ENCODE results near the gene TRIL.

TRIL gene

GRCh38 chr7:28939844-28940544, 18.1 kb downstream of the TRIL start:
- DNase-seq (ENCODE audit: low read depth), result no peak

- DNase-seq (ENCODE audit: low read depth), result no peak
Measured at GRCh38 chr7:28939367-28939766, 18.8 kb downstream of the TRIL start.

GRCh38 chr7:28937619-28938018, 20.5 kb downstream of the TRIL start:
- DNase-seq (ENCODE audit: low read depth), result no peak

- DNase-seq (ENCODE audit: low read depth), result no peak
Measured at GRCh38 chr7:28937103-28937502, 21.0 kb downstream of the TRIL start.

GRCh38 chr7:28933846-28934320, 24.2 kb downstream of the TRIL start:
- DNase-seq (ENCODE audit: low read depth), result no peak

GRCh38 chr7:28931565-28931964, 26.6 kb downstream of the TRIL start:
- no peak for DNase-seq (ENCODE audit: low read depth)

DNA sequence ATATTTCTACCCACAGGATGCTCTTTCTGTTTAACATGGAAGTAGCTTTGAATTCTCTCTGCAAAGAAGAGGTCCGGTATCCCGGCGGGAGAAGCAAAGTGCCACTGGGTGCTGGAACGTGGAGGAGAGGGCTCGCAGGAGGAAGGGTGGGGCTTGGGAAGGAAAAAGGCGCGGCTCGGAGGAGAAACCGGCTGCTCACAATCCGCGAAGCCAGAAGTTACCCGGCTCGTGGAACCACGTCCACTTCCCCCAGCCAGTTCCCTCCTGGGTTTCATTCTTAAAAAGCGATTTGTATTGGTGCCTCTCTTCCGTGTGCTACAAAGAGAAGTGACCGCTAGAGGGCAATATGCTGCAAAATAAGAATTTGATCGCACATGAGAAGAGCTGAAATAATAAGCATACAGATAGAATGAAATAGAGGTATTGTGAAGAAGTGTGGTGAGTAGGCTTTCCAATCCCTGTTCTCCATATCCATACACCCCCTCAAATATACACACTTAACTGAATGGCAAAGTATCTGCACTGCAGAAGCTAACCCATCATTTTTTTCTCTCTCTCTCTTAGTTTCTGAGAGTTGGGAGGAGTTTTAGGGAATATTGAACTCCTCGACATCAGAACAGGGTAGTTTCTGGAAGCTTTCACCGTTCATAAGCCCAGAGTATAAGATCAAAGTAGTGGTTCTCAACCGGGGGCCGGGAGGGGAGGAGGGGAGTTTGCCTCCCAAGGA, 31.1 kb downstream of the TRIL start:
- DNase-seq (ENCODE audit: low read depth), result no peak

- peak; percentile 37 for DNase-seq (ENCODE audit: low read depth)
Measured at GRCh38 chr7:28922624-28923331, 35.4 kb downstream of the TRIL start.

- DNase-seq (ENCODE audit: low read depth), result no peak
Measured at GRCh38 chr7:28921822-28922221, 36.3 kb downstream of the TRIL start.

- no peak for DNase-seq (ENCODE audit: low read depth)
Measured at GRCh38 chr7:28920424-28920823, 37.7 kb downstream of the TRIL start.

DNA sequence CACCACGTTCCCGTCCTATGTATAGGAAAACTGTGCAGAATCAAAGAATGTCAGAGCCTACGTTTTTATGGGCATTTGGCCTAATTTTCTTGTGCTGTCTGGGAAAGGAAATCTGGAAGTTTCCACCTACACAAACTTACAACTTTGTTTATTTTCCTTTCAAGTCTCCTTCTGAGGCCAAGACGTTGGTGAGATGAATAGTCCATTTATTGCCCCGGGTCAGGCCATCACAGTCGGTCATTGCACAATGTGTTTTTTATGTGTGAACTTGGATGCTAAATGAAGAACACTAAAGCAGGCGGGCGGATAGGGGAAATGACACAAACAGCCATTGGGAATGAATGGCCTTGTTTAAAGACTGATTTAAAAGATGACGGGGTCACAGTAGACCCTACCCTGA, 38.6 kb downstream of the TRIL start:
- DNase-seq (ENCODE audit: low read depth), result no peak

DNA sequence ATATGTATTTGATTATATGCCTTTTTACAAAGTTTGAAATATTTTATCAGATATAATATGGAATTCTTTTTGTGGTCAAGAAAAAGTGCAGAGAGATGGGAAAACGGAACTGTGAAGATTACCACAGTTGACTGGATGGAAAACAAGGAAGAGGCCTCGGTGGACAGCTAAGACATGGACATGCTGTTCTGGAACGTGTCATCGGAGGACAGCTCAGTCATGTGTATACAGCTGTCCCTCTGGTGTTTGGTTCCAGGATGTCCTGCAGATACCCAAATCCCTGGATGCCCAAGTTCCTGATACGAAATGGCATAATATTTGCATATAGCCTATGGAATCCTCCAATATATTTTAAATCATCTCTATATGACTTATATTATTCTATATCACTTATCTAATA, 49.4 kb downstream of the TRIL start:
- no peak for DNase-seq (ENCODE audit: low read depth)

- no peak for DNase-seq (ENCODE audit: low read depth)
Measured at GRCh38 chr7:28905464-28905863, 52.7 kb downstream of the TRIL start.

- no peak for DNase-seq (ENCODE audit: low read depth)
Measured at GRCh38 chr7:28904578-28905048, 53.5 kb downstream of the TRIL start.

DNA sequence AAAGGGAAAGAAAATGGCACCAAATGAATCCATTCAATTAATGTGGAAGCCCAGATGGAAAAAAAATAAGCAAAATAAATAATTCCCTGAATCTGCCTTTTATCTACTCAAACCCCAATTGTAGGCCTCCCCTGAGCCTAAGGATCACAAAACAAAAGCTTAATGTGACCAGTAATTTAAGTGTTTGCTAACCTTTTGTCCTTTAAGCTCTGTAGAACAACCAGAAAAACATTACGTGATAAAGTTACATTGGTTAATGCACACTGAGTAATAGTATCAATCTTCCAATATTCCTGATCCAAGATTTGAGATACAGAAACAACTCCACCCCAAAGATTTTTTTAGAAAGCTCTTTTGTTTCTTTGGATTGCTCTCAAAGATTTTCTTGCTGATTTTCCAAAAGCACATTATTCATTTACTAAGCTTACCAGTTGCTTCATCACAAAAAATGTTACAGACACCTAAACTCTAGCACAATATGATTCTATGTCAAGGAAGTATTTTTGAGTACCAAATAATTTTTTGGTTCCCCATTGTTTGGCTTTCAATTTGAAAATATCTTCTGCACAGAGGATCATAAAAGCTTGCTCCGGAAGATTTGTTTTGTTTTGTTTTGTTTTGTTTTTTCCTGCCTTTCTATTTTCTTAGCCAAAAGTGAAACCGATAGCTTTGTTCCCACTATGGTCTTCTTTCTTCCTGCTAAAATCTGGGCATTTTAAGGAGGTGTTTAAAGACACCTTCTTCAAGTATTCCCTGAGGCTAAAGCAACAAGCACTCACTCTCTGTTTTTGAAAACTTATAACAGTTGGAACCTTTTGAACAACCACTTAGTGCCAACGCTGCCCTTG, 54.2 kb downstream of the TRIL start:
- DNase-seq (ENCODE audit: low read depth), result no peak

Data from stimulated activated CD8-positive, alpha-beta memory T cell treated with anti-CD3 and anti-CD28 coated beads, Interleukin-7, amount 100 ng/mL, for 24 hours (primary cell).